Fibroblast of the aortic adventitia (primary cell): Measurements from ENCODE around the gene SDK2. TPM values are rescaled to one million over a fixed set of nuclear protein-coding genes. Genes with fewer than 3 reads are reported as not detected.

Experiments used
- DNase-seq: peaks from one replicate; pipeline ENCODE4 v3.0.0-alpha.2; 2010; ENCODE audit warnings: low read depth
- H3K4me3 ChIP-seq: 2 replicates; pipeline ENCODE4 v1.5.1; 2011; ENCODE audit warnings: low read depth, mild to moderate bottlenecking, control low read depth, low read length, moderate library complexity
- CTCF ChIP-seq: IDR thresholded peaks from 2 replicates; pipeline ENCODE4 v1.5.1; 2011; ENCODE audit warnings: mild to moderate bottlenecking, low read length, control low read depth, inconsistent platforms; ENCODE audit not compliant: insufficient read depth
- total RNA-seq: library from RNA; depleted of rRNA; stranded (reverse); fragments of >200 nt; gene quantifications from 2 replicates; pipeline ENCODE4 v1.2.3, GENCODE V29; 2012; ENCODE audit warnings: low replicate concordance

The SDK2 gene
- total RNA-seq, 1 donor = not detected

GRCh38 chr17:73586275-73586832 lies 57.9 kb downstream of the SDK2 start:
- H3K4me3 ChIP-seq = no peak overlapping the region
- no peak for DNase-seq
- TF ChIP-seq CTCF = no peak

- DNase-seq = no peak
- TF ChIP-seq CTCF = no peak
- H3K4me3 ChIP-seq = no peak overlapping the region
Observed at GRCh38 chr17:73585583-73585982, 58.7 kb downstream of the SDK2 start.

GRCh38 chr17:73584987-73585386 lies 59.3 kb downstream of the SDK2 start:
- no peak for TF ChIP-seq CTCF
- no peak overlapping the region for H3K4me3 ChIP-seq
- no peak for DNase-seq

- DNase-seq = no peak
- no peak overlapping the region for H3K4me3 ChIP-seq
- TF ChIP-seq CTCF = no peak
Observed at GRCh38 chr17:73584049-73584448, 60.2 kb downstream of the SDK2 start.

GRCh38 chr17:73582821-73583220 lies 61.4 kb downstream of the SDK2 start:
- no peak overlapping the region for H3K4me3 ChIP-seq
- DNase-seq = no peak
- no peak for TF ChIP-seq CTCF

GRCh38 chr17:73582359-73582758 lies 61.9 kb downstream of the SDK2 start:
- no peak for DNase-seq
- TF ChIP-seq CTCF = no peak
- H3K4me3 ChIP-seq = no peak overlapping the region

- H3K4me3 ChIP-seq = no peak overlapping the region
- no peak for DNase-seq
- TF ChIP-seq CTCF = no peak
Observed at GRCh38 chr17:73581379-73581778, 62.9 kb downstream of the SDK2 start.
